Measurements from ENCODE around the gene FHOD3.

DNA sequence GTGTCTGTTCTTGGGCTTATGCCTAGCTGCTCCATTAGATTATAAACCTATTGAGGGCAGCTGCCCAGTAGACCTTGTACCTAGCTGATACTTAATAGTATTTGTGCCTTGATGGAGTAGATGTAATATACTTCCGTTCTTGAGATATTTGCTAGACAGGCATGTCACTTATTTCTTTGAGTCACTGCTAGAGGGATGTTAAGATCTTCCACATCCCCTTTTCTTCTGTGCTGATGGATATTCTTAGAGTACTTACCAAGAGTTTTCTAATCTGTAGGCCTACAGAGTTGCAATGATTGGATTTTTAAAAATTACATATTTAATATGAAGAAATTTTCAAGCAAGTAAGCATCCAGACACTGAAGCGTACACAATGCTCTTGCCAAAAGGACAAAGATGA, 304.6 kb downstream of the FHOD3 start:
- TF ChIP-seq CTCF (IDR thresholded peaks at IDR 0.05) (no peak), POLR2A (IDR thresholded peaks at IDR 0.05) (no peak)
